HG02852 (cell line): Measurements from ENCODE around the gene GRPEL2.
"Not testable (repeated sequence)": the region's sequence is repeated elsewhere in the genome, so short reads cannot be mapped to it uniquely, and the experiment has no call there.

Experiments used
- ATAC-seq: cut with Tn5 transposase; IDR thresholded peaks from one replicate; pipeline ENCODE4 v1.9.1; 2021; ENCODE audit warnings: mild to moderate bottlenecking, moderate library complexity; ENCODE audit not compliant: unreplicated experiment

The GRPEL2 gene

GRCh38 chr5:149375434-149375833, 30.1 kb downstream of the GRPEL2 start:
- ATAC-seq = no peak

GRCh38 chr5:149376104-149376503, 30.8 kb downstream of the GRPEL2 start:
- ATAC-seq = no peak

GRCh38 chr5:149376711-149377447, 31.6 kb downstream of the GRPEL2 start:
- no peak for ATAC-seq

GRCh38 chr5:149378241-149378820, 33.0 kb downstream of the GRPEL2 start:
- no peak for ATAC-seq

- ATAC-seq = no peak
Observed at GRCh38 chr5:149379177-149379761, 34.0 kb downstream of the GRPEL2 start, which contains the start of gene IL17B. IL17B (minus strand) TSS chr5:149379292; CDS start chr5:149379225, 67 bp downstream.

GRCh38 chr5:149379818-149380374, 34.6 kb downstream of the GRPEL2 start:
- no peak for ATAC-seq

GRCh38 chr5:149380466-149381121, 35.3 kb downstream of the GRPEL2 start:
- no peak for ATAC-seq

- ATAC-seq = peak; percentile 17
Observed at GRCh38 chr5:149381261-149381985, 36.1 kb downstream of the GRPEL2 start.

- peak; percentile 79 for ATAC-seq
Observed at GRCh38 chr5:149381986-149382338, 36.7 kb downstream of the GRPEL2 start.

GRCh38 chr5:149382517-149383220, 37.4 kb downstream of the GRPEL2 start:
- no peak for ATAC-seq

GRCh38 chr5:149383399-149383798, 38.1 kb downstream of the GRPEL2 start:
- no peak for ATAC-seq

- ATAC-seq = no peak
Observed at GRCh38 chr5:149386166-149386565, 40.9 kb downstream of the GRPEL2 start.

GRCh38 chr5:149387081-149387631, 41.9 kb downstream of the GRPEL2 start:
- no peak for ATAC-seq

GRCh38 chr5:149387982-149388381, 42.7 kb downstream of the GRPEL2 start:
- no peak for ATAC-seq

GRCh38 chr5:149388498-149389190, 43.3 kb downstream of the GRPEL2 start:
- ATAC-seq = no peak

GRCh38 chr5:149389552-149390495, 44.5 kb downstream of the GRPEL2 start:
- no peak for ATAC-seq

GRCh38 chr5:149391076-149391475, 45.8 kb downstream of the GRPEL2 start:
- ATAC-seq = not testable (repeated sequence)

GRCh38 chr5:149391524-149391923, 46.2 kb downstream of the GRPEL2 start:
- ATAC-seq = no peak
